Loucy (cell line): ENCODE measurements around the gene RMI2.

Source experiments
- CTCF ChIP-seq: fragments of 200-600 bp; sonication (generic); conservative IDR thresholded peaks from 2 replicates; pipeline ENCODE4 v1.5.1; 2014; ENCODE audit warnings: mild to moderate bottlenecking, antibody characterized with exemption, low read length
- EZH2phosphoT487 ChIP-seq: fragments of 200-600 bp; IDR thresholded peaks from 2 replicates; pipeline ENCODE4 v1.6.1; 2018; ENCODE audit warnings: antibody characterized with exemption, mild to moderate bottlenecking, moderate library complexity, borderline replicate concordance

- no peak for TF ChIP-seq CTCF
- no peak for TF ChIP-seq EZH2phosphoT487
Measured at GRCh38 chr16:11390573-11391495, 45.6 kb downstream of the RMI2 start.
